HEK293 (cell line): ENCODE results near the gene CCDC85B.

Experiments
- CTCF ChIA-PET: fragments of 350-600 bp; formaldehyde crosslinking; extraction: SDS; loops from one replicate; lab custom pipeline; 2021; ENCODE audit warnings: antibody characterized with exemption; lab: Yijun Ruan, JAX
- POLR2A ChIA-PET: fragments of 300-600 bp; formaldehyde crosslinking; extraction: SDS; loops from one replicate; lab custom pipeline; 2020; ENCODE audit warnings: antibody characterized with exemption, inconsistent platforms; lab: Yijun Ruan, JAX
- H3K27ac ChIP-seq: fragments of 200-500 bp; sonication (Bioruptor generic); 2 replicates; pipeline ENCODE4 v1.5.1; 2014; ENCODE audit warnings: low read depth, low read length, control low read depth, inconsistent platforms; ENCODE audit errors: extremely low read depth
- H3K36me3 ChIP-seq, 2 experiments: fragments of 200-500 bp in 1 of 2; sonication (Bioruptor generic) in 1 of 2; 1 replicate in 1 of 2; 2 replicates in 1 of 2; pipeline ENCODE4 v1.5.1; 2014 to 2017; ENCODE audit warnings: inconsistent platforms in 2 of 2, low read length in 2 of 2; ENCODE audit not compliant: control insufficient read depth in 2 of 2, insufficient read depth in 1 of 2
- H3K4me1 ChIP-seq: fragments of 200-500 bp; sonication (Bioruptor generic); 2 replicates; pipeline ENCODE4 v1.5.1; 2014; ENCODE audit warnings: mild to moderate bottlenecking, low read length, inconsistent platforms; ENCODE audit not compliant: control insufficient read depth, insufficient read depth
- H3K4me3 ChIP-seq: 2 replicates; pipeline ENCODE4 v1.5.1; 2011; ENCODE audit warnings: low read depth, mild to moderate bottlenecking, control low read depth, low read length, moderate library complexity
- H3K9me3 ChIP-seq: fragments of 200-500 bp; sonication (Bioruptor generic); 2 replicates; pipeline ENCODE4 v1.5.1; 2014; ENCODE audit warnings: low read depth, low read length, inconsistent platforms; ENCODE audit not compliant: control insufficient read depth, insufficient read depth
- GLI2 ChIP-seq: fragments of 450-650 bp; formaldehyde crosslinking; IDR thresholded peaks from 2 replicates; pipeline ENCODE4; 2017; ENCODE audit warnings: missing biosample characterization, missing genetic modification characterization, low read depth, borderline replicate concordance
- GLIS2 ChIP-seq: fragments of 450-650 bp; formaldehyde crosslinking; IDR thresholded peaks from 2 replicates; pipeline ENCODE4 v1.5.1; 2016; ENCODE audit warnings: missing biosample characterization, missing genetic modification characterization
- HOXA7 ChIP-seq: sonication (generic); formaldehyde crosslinking; IDR thresholded peaks from 2 replicates; pipeline ENCODE4 v1.8.1; 2022; ENCODE audit warnings: missing genetic modification reagents, borderline replicate concordance
- KLF10 ChIP-seq: fragments of 450-650 bp; IDR thresholded peaks from 2 replicates; pipeline ENCODE4 v1.5.1; 2018; ENCODE audit warnings: missing biosample characterization, mild to moderate bottlenecking, missing genetic modification characterization
- TRIM28 ChIP-seq: IDR thresholded peaks from 2 replicates; pipeline ENCODE4 v1.6.1; 2011; ENCODE audit warnings: low read length, control low read depth, borderline replicate concordance
- ZBTB1 ChIP-seq: fragments of 450-650 bp; formaldehyde crosslinking; IDR thresholded peaks from 2 replicates; pipeline ENCODE4 v1.5.1; 2016; ENCODE audit warnings: missing biosample characterization, missing genetic modification characterization
- ZFHX2 ChIP-seq: fragments of 450-650 bp; formaldehyde crosslinking; conservative IDR thresholded peaks from 2 replicates; pipeline ENCODE4 v1.5.1; 2016; ENCODE audit warnings: missing biosample characterization, missing genetic modification characterization
- ZFP69B ChIP-seq: fragments of 450-650 bp; formaldehyde crosslinking; IDR thresholded peaks from 2 replicates; pipeline ENCODE4 v1.5.1; 2016; ENCODE audit warnings: missing biosample characterization, missing genetic modification characterization
- ZNF114 ChIP-seq: fragments of 450-650 bp; formaldehyde crosslinking; IDR thresholded peaks from 2 replicates; pipeline ENCODE4 v1.5.0; 2017; ENCODE audit warnings: missing biosample characterization, missing genetic modification characterization
- ZNF155 ChIP-seq: fragments of 450-650 bp; formaldehyde crosslinking; IDR thresholded peaks from 2 replicates; pipeline ENCODE4 v1.5.1; 2016; ENCODE audit warnings: missing biosample characterization, missing genetic modification characterization
- ZNF416 ChIP-seq: fragments of 450-650 bp; formaldehyde crosslinking; IDR thresholded peaks from 2 replicates; pipeline ENCODE4 v1.5.1; 2016; ENCODE audit warnings: missing biosample characterization, missing genetic modification characterization
- ZNF514 ChIP-seq: fragments of 450-650 bp; formaldehyde crosslinking; IDR thresholded peaks from 2 replicates; pipeline ENCODE4 v1.5.1; 2016; ENCODE audit warnings: missing biosample characterization, missing genetic modification characterization
- ZNF571 ChIP-seq: fragments of 450-650 bp; formaldehyde crosslinking; IDR thresholded peaks from 2 replicates; pipeline ENCODE4 v1.5.0; 2017; ENCODE audit warnings: missing biosample characterization, missing genetic modification characterization
- ZNF701 ChIP-seq: fragments of 450-650 bp; formaldehyde crosslinking; IDR thresholded peaks from 2 replicates; pipeline ENCODE4 v1.5.1; 2016; ENCODE audit warnings: missing biosample characterization, missing genetic modification characterization
- ZNF785 ChIP-seq: fragments of 450-650 bp; formaldehyde crosslinking; IDR thresholded peaks from 2 replicates; pipeline ENCODE4 v1.5.1; 2016; ENCODE audit warnings: missing biosample characterization, missing genetic modification characterization
- TF ChIP-seq, protein P1 (sequence below): fragments of 450-650 bp; formaldehyde crosslinking; IDR thresholded peaks from 2 replicates; pipeline ENCODE4 v1.5.1; 2016; ENCODE audit warnings: missing biosample characterization, missing genetic modification characterization
- TF ChIP-seq, protein P2 (sequence below): fragments of 450-650 bp; formaldehyde crosslinking; IDR thresholded peaks from 2 replicates; pipeline ENCODE4 v1.5.1; 2016; ENCODE audit warnings: missing biosample characterization, missing genetic modification characterization
- TF ChIP-seq, protein P3 (sequence below): fragments of 450-650 bp; formaldehyde crosslinking; IDR thresholded peaks from 2 replicates; pipeline ENCODE4 v1.5.1; 2016; ENCODE audit warnings: missing biosample characterization, missing genetic modification characterization, borderline replicate concordance
- TF ChIP-seq, protein P4 (sequence below): fragments of 450-650 bp; formaldehyde crosslinking; IDR thresholded peaks from 2 replicates; pipeline ENCODE4 v1.5.1; 2017; ENCODE audit warnings: missing biosample characterization, missing genetic modification characterization

CCDC85B gene

DNA sequence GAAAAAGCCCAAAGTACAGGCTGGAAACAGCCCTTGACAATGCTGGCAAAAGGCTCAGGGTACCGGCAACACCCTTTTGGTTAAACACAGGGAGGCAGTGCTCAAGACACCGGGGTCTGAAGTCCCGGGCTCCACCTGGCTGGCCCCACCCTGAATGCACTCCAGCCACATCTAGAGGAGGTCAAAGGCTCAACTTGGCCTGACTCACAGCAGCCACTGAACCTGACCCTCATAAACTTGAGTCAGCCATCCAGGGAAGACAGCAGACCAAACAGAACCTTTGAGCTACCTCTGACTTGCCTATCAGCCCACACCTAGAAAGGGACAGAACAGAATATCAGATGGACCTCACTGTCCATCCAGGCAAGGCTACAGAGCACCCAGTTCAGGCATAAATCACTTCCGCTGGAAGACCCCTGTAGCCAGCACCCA lies 36.3 kb upstream of the CCDC85B start:
- Histone ChIP-seq H3K9me3 (no peaks in the 10 kb centered on the region), H3K27ac (no peak overlapping the region)
- TF ChIP-seq, protein P1, sequence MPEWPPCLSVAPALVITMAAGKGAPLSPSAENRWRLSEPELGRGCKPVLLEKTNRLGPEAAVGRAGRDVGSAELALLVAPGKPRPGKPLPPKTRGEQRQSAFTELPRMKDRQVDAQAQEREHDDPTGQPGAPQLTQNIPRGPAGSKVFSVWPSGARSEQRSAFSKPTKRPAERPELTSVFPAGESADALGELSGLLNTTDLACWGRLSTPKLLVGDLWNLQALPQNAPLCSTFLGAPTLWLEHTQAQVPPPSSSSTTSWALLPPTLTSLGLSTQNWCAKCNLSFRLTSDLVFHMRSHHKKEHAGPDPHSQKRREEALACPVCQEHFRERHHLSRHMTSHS (tag by site-specific recombination) = no peak
- TF ChIP-seq TRIM28 (no peak), GLIS2 (tag by site-specific recombination) (no peak), ZNF785 (tag by site-specific recombination) (no peak), ZNF416 (tag by site-specific recombination) (no peak), ZNF114 (tag by site-specific recombination) (no peak), ZNF701 (no peak), ZNF155 (no peak)
- TF ChIP-seq, protein P2, sequence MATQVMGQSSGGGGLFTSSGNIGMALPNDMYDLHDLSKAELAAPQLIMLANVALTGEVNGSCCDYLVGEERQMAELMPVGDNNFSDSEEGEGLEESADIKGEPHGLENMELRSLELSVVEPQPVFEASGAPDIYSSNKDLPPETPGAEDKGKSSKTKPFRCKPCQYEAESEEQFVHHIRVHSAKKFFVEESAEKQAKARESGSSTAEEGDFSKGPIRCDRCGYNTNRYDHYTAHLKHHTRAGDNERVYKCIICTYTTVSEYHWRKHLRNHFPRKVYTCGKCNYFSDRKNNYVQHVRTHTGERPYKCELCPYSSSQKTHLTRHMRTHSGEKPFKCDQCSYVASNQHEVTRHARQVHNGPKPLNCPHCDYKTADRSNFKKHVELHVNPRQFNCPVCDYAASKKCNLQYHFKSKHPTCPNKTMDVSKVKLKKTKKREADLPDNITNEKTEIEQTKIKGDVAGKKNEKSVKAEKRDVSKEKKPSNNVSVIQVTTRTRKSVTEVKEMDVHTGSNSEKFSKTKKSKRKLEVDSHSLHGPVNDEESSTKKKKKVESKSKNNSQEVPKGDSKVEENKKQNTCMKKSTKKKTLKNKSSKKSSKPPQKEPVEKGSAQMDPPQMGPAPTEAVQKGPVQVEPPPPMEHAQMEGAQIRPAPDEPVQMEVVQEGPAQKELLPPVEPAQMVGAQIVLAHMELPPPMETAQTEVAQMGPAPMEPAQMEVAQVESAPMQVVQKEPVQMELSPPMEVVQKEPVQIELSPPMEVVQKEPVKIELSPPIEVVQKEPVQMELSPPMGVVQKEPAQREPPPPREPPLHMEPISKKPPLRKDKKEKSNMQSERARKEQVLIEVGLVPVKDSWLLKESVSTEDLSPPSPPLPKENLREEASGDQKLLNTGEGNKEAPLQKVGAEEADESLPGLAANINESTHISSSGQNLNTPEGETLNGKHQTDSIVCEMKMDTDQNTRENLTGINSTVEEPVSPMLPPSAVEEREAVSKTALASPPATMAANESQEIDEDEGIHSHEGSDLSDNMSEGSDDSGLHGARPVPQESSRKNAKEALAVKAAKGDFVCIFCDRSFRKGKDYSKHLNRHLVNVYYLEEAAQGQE = no peak
- TF ChIP-seq, protein P3, sequence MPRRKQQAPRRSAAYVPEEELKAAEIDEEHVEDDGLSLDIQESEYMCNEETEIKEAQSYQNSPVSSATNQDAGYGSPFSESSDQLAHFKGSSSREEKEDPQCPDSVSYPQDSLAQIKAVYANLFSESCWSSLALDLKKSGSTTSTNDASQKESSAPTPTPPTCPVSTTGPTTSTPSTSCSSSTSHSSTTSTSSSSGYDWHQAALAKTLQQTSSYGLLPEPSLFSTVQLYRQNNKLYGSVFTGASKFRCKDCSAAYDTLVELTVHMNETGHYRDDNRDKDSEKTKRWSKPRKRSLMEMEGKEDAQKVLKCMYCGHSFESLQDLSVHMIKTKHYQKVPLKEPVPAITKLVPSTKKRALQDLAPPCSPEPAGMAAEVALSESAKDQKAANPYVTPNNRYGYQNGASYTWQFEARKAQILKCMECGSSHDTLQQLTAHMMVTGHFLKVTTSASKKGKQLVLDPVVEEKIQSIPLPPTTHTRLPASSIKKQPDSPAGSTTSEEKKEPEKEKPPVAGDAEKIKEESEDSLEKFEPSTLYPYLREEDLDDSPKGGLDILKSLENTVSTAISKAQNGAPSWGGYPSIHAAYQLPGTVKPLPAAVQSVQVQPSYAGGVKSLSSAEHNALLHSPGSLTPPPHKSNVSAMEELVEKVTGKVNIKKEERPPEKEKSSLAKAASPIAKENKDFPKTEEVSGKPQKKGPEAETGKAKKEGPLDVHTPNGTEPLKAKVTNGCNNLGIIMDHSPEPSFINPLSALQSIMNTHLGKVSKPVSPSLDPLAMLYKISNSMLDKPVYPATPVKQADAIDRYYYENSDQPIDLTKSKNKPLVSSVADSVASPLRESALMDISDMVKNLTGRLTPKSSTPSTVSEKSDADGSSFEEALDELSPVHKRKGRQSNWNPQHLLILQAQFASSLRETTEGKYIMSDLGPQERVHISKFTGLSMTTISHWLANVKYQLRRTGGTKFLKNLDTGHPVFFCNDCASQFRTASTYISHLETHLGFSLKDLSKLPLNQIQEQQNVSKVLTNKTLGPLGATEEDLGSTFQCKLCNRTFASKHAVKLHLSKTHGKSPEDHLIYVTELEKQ (tag by site-specific recombination) = no peak
- TF ChIP-seq, all 188 proteins: peak for 0
- ChIA-PET CTCF (no interaction called here), POLR2A (no interaction called here)
- no peak overlapping the region for H3K4me3 ChIP-seq
- peaks cover 2% of the 10 kb centered on the region; the same call in 1 of the 2 replicates for H3K4me1 ChIP-seq
- H3K36me3 ChIP-seq = peaks cover 0 to 56% of the 10 kb centered on the region in 2 experiments; a peak in 1 of 3 replicates

DNA sequence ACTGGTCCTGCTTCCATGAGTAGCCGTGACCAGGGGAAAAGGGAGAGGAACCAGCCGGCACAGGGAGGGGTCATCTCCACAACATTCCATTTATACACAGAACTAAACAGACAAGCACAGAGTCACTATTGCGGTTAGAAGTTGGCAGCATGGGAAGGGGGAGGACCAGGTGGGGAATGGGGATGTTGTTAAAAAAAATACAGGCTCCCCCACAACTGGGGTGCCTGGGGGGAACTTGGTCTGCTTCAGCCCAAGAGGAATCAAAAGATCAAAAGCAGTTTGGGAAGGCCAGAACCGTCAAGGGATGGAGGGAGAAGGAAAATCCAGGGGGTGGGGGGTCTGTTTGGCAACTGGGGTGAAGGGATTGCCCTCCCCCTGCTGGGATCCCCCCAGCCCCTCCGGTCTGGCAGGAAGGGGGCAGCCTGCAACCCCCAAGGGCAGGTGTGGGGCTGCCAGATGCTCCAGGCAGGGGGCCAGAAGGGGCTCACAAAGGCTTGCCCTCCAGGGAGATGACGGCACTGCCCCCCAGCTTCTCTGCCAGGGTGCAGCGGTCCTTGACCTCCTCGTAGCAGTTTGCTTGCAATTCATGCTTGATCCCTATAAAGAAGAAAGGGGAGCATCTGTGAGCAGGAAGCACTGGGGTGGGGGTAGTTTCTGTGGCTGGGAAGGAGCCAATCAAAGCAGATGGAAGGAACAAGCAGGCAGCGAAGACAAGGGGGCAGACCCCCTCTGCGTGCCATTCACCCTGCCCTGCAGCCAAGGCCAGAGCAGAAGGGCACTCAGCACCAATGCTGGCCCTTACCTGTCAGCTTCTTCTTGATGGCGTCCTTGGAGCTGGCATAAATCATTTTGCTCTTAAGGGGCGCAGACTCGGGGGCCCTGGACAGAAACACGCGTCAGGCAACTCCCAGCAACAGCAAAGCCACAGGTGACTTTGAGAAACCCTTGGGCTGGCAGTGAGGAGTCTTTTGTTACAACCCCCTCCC lies 35.3 kb upstream of the CCDC85B start:
- TF ChIP-seq ZFHX2 (tag by site-specific recombination) = no peak
- no peak overlapping the region for H3K4me3 ChIP-seq
- no peaks in the 10 kb centered on the region for H3K9me3 ChIP-seq
- H3K36me3 ChIP-seq = peaks cover 0 to 56% of the 10 kb centered on the region in 2 experiments; a peak in 1 of 3 replicates
- CTCF ChIA-PET = interaction anchor here (0.5 to 0.6 kb wide), 2 partner anchors 48 to 136 kb away, joined by 4 read pairs; no protein-coding TSS in a partner anchor
- POLR2A ChIA-PET = no interaction called here
- H3K27ac ChIP-seq = no peak overlapping the region
- peaks cover 4% of the 10 kb centered on the region; the same call in 1 of the 2 replicates for H3K4me1 ChIP-seq

DNA sequence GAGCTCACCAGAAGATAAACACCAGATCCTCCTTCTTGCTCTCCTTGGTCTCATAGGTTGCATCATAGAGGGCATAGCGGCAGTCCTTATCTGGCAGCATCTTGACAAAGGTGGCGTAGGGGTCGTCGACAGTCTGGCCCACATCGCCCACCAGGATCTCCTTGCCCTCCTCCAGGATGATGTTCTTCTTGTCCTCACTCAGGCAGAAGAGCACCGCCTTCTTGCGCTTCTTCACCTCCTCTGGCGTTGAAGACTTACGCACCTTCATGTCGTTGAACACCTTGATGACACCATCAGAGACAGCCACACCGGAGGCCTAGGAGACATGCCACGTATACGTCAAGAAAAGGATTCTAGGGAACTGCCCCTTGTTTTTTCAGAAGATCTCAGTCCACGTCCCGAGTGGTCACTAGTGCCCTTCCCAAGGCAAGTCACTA lies 34.5 kb upstream of the CCDC85B start:
- Histone ChIP-seq H3K9me3 (no peaks in the 10 kb centered on the region), H3K4me3 (peak overlapping the region; percentile 95), H3K27ac (no peak overlapping the region), H3K36me3 (peaks cover 0 to 56% of the 10 kb centered on the region in 2 experiments; a peak in 1 of 3 replicates), H3K4me1 (peaks cover 4% of the 10 kb centered on the region; the same call in 1 of the 2 replicates)
- POLR2A ChIA-PET = no interaction called here
- TF ChIP-seq ZNF514 (tag by site-specific recombination) (no peak), ZFP69B (tag by site-specific recombination) (no peak), ZNF571 (no peak), HOXA7 (no peak), KLF10 (no peak), GLI2 (no peak), ZBTB1 (tag by site-specific recombination) (no peak)
- TF ChIP-seq, protein P4, sequence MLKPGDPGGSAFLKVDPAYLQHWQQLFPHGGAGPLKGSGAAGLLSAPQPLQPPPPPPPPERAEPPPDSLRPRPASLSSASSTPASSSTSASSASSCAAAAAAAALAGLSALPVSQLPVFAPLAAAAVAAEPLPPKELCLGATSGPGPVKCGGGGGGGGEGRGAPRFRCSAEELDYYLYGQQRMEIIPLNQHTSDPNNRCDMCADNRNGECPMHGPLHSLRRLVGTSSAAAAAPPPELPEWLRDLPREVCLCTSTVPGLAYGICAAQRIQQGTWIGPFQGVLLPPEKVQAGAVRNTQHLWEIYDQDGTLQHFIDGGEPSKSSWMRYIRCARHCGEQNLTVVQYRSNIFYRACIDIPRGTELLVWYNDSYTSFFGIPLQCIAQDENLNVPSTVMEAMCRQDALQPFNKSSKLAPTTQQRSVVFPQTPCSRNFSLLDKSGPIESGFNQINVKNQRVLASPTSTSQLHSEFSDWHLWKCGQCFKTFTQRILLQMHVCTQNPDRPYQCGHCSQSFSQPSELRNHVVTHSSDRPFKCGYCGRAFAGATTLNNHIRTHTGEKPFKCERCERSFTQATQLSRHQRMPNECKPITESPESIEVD (tag by site-specific recombination) = no peak
- CTCF ChIA-PET = no interaction called here
